ENCODE results near the gene CDK19. TPM values are rescaled to one million over a fixed set of nuclear protein-coding genes. Genes with fewer than 3 reads are reported as not detected.

The CDK19 gene
- total RNA-seq, 6 experiments from 2014 or later: 2.8 to 7.9 (median 5.5) TPM

DNA sequence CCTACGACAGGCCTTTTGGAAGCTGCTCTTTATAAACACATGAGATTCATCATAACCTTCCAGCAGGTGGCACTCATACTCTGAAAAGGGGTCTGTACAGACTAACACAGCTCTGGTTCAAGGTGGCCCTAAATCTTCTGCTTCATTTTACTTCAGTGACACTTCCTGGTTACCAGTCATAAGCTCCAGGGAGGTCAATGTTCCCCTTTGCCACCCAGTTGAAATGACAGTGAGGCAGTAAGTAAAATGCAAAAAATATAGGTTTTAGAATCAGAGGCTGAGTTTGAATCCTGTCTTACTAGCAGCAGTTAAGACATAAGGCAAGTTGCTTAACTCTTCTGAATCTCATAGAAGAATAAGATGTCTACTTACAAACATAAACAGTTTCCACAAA, 132.8 kb downstream of the CDK19 start:
- no peak overlapping the region for H3K4me3 ChIP-seq
- DNase-seq (peak in 1 of 3 donors; percentile 74), ATAC-seq (peak; percentile 91 to 96 (median 94))
- H3K4me1 ChIP-seq: peaks cover 0 to 18% (median 6%) of the 10 kb centered on the region in 4 donors
- 0% methylated on average over 1 of the region's 1 CpG for WGBS (ENCODE audit: insufficient coverage, low coverage, low lambda C conversion rate, missing lambda C conversion rate)
- no peaks in the 10 kb centered on the region for H3K36me3 ChIP-seq
- no peak for TF ChIP-seq POLR2A (IDR thresholded peaks at IDR 0.05)
- TF ChIP-seq CTCF (IDR thresholded peaks at IDR 0.05): peak; percentile 71 to 89 (median 74)
- intact Hi-C loops (cut with DNase I): loop anchor here in 1 of 2 donors (5.0 kb wide), 1 partner anchor 265 kb away; no protein-coding TSS in a partner anchor
- no peaks in the 10 kb centered on the region for H3K9me3 ChIP-seq
- H3K27me3 ChIP-seq: no peaks in the 10 kb centered on the region
- peak overlapping the region in 2 of 3 donors; percentile 68 to 88 for H3K27ac ChIP-seq

DNA sequence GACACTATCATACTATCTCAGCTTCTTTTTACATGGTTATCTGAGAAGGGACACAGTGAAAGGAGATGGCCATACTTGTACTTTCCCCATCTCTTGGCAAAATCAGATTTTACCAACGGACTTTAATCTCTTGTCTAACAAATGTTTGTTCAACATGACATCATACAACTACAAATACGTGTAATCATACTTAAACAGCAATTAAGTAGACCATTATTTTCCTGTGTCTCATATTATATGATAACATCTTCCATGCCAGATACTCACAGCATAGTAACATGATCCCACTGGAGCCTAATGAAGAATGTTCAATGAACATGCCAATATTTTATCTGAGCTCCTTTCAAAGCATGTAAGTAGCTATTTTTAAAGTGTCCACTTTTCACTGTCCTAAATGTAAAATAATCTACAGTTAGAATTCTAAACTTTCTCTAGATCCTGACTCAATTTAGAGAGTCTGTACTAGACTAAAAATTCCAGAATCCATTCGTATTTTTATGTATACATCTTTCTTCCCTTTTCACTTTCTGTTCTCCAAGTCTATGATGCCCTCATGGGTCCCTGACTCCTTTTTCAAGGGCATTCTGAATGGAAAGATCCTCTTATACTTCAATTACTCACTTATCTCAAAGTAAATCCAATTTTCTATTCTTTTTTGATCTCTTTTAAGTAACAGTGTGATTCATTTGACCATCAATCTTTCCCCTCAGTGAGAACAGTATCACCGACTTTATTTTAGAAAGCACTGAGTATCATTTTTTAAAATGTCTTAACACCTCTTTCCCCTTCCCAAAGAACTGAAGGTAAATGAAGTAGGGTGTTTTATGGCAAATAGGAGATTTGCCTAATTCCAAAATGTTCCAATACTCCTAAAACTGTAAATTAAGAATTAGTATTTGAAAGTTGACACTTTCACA, 133.5 kb downstream of the CDK19 start:
- peak; percentile 80 to 83 (median 82) for ATAC-seq
- no peak for DNase-seq
- Histone ChIP-seq H3K36me3 (no peaks in the 10 kb centered on the region), H3K4me3 (no peak overlapping the region), H3K27ac (peak overlapping the region; percentile 52 to 88 (median 68)), H3K27me3 (no peaks in the 10 kb centered on the region), H3K4me1 (peaks cover 0 to 18% (median 6%) of the 10 kb centered on the region in 4 donors), H3K9me3 (no peaks in the 10 kb centered on the region)
- intact Hi-C loops (cut with DNase I): loop anchor here in 1 of 2 donors (5.0 kb wide), 1 partner anchor 266 kb away; no protein-coding TSS in a partner anchor
- WGBS (ENCODE audit: insufficient coverage, low coverage, low lambda C conversion rate, missing lambda C conversion rate): 23% methylated on average over 4 of the region's 4 CpGs
- TF ChIP-seq CTCF (IDR thresholded peaks at IDR 0.05): no peak
- no peak for TF ChIP-seq POLR2A (IDR thresholded peaks at IDR 0.05)

DNA sequence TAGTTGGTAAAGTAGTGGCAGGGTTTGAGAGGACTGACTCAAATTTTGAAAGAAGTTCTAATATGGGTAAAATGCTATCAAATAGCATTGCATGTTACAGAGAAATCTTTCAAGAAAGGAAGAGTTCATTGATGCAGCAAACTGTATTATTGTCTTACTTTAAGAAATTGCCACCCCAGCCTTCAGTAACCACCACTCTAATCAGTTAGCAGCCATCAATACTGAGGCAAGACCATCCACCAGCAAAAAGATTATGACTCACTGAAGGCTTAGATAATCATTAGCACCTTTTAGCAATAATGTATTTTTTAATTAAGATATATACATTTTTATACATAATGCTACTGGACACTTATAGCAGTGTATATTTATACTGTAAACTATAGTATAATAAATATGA, 138.9 kb downstream of the CDK19 start:
- ATAC-seq: no peak
- Histone ChIP-seq H3K4me1 (peaks cover 0 to 6% (median 3%) of the 10 kb centered on the region in 4 donors), H3K9me3 (no peaks in the 10 kb centered on the region), H3K36me3 (no peaks in the 10 kb centered on the region), H3K4me3 (no peak overlapping the region), H3K27me3 (no peaks in the 10 kb centered on the region), H3K27ac (no peak overlapping the region)
- intact Hi-C loops (cut with DNase I): no loop called here
- TF ChIP-seq CTCF (IDR thresholded peaks at IDR 0.05): no peak
- no peak for TF ChIP-seq POLR2A (IDR thresholded peaks at IDR 0.05)
- DNase-seq: no peak

DNA sequence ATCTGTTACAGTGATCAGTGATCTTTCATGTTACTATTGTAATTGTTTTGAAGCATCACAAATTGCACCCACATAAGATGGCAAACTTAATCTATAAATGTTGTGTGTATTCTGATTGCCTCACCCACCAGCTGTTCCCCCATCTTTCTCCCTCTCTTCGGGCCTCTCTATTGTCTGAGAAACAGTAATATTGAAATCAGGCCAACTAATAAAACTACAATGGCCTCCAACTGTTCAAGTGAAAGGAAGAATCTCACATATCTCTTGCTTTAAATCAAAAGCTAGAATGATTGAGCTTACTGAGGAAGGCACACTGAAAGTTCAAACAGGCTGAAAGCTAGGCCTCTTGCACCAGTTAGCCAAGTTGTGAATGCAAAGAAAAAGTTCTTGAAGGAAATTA, 141.2 kb downstream of the CDK19 start:
- no peak for TF ChIP-seq POLR2A (IDR thresholded peaks at IDR 0.05)
- TF ChIP-seq CTCF (IDR thresholded peaks at IDR 0.05): no peak

More for the DNA sequence above, 141.2 kb downstream of the CDK19 start:
- H3K36me3 ChIP-seq: no peaks in the 10 kb centered on the region
- ATAC-seq: no peak
- H3K27me3 ChIP-seq: no peaks in the 10 kb centered on the region
- no peak overlapping the region for H3K27ac ChIP-seq
- no peak for DNase-seq
- no peaks in the 10 kb centered on the region for H3K4me1 ChIP-seq
- intact Hi-C loops (cut with DNase I): no loop called here
- no peak overlapping the region for H3K4me3 ChIP-seq
- no peaks in the 10 kb centered on the region for H3K9me3 ChIP-seq
- 58% methylated on average over 1 of the region's 1 CpG for WGBS (ENCODE audit: insufficient coverage, low coverage, low lambda C conversion rate, missing lambda C conversion rate)

Measured in right lobe of liver (tissue), 6 donors.